RKO (cell line): ENCODE results near the gene INTS6.

Source experiments
- DNase-seq: peaks from one replicate; pipeline ENCODE4 v3.0.0-alpha.2; 2016; ENCODE audit warnings: low spot score

Gene INTS6

GRCh38 chr13:51317262-51317661, 135.6 kb downstream of the INTS6 start:
- no peak for DNase-seq

- no peak for DNase-seq
Observed at GRCh38 chr13:51313619-51314018, 139.2 kb downstream of the INTS6 start.

GRCh38 chr13:51311957-51312520, 140.8 kb downstream of the INTS6 start:
- DNase-seq: no peak
